C4-2B (cell line): ENCODE data around the gene B2M.
"Not testable (repeated sequence)": the region's sequence is repeated elsewhere in the genome, so short reads cannot be mapped to it uniquely, and the experiment has no call there.

Source experiments
- H3K27ac ChIP-seq: fragments of 450-650 bp; 2 replicates; pipeline ENCODE4 v1.5.1; 2017
- CTCF ChIP-seq: fragments of 450-650 bp; conservative IDR thresholded peaks from 2 replicates; pipeline ENCODE4 v1.5.1; 2017; ENCODE audit warnings: mild to moderate bottlenecking
- ZFX ChIP-seq: fragments of 450-650 bp; IDR thresholded peaks from 2 replicates; pipeline ENCODE4 v1.6.1; 2017

B2M gene

GRCh38 chr15:44692659-44693058 is 18.7 kb upstream of the B2M start:
- H3K27ac ChIP-seq = no peak overlapping the region

GRCh38 chr15:44694416-44694815 is 16.9 kb upstream of the B2M start:
- TF ChIP-seq CTCF (no peak), ZFX (no peak)

More at GRCh38 chr15:44692659-44693058, 18.7 kb upstream of the B2M start:
- no peak for TF ChIP-seq CTCF
- no peak for TF ChIP-seq ZFX

GRCh38 chr15:44695294-44695693 is 16.0 kb upstream of the B2M start:
- no peak overlapping the region for H3K27ac ChIP-seq
- no peak for TF ChIP-seq CTCF
- TF ChIP-seq ZFX = no peak

More at GRCh38 chr15:44694416-44694815, 16.9 kb upstream of the B2M start:
- no peak overlapping the region for H3K27ac ChIP-seq

GRCh38 chr15:44697014-44697413 is 14.3 kb upstream of the B2M start:
- no peak overlapping the region for H3K27ac ChIP-seq
- no peak for TF ChIP-seq ZFX
- TF ChIP-seq CTCF = no peak

- no peak overlapping the region for H3K27ac ChIP-seq
- TF ChIP-seq CTCF (no peak), ZFX (no peak)
Observed at GRCh38 chr15:44698641-44699040, 12.7 kb upstream of the B2M start.

GRCh38 chr15:44700676-44701075 is 10.6 kb upstream of the B2M start:
- not testable (repeated sequence) for H3K27ac ChIP-seq

GRCh38 chr15:44705986-44706385 is 5.3 kb upstream of the B2M start:
- TF ChIP-seq CTCF = no peak
- TF ChIP-seq ZFX = no peak
- H3K27ac ChIP-seq = no peak overlapping the region

- no peak overlapping the region for H3K27ac ChIP-seq
- no peak for TF ChIP-seq ZFX
- no peak for TF ChIP-seq CTCF
Observed at GRCh38 chr15:44706401-44706800, 4.9 kb upstream of the B2M start.
